Motor neuron (in vitro differentiated cells): Measurements from ENCODE around the gene BPIFB6. TPM values are rescaled to one million over a fixed set of nuclear protein-coding genes. Genes with fewer than 3 reads are reported as not detected.

Experiments
- ATAC-seq, 8 experiments: fragments of 200-7000 bp; cut with Tn5 transposase; replicated peaks in 6 of 8; 2 replicates each; pipeline ENCODE4 v1.8.0; 2021; ENCODE audit warnings: mild to moderate bottlenecking in 8 of 8, moderate library complexity in 8 of 8
- H3K27ac ChIP-seq, 2 donors: fragments of 250-450 bp; sonication (Bioruptor Pico); 2 replicates each; pipeline ENCODE4 v1.9.0; 2021; ENCODE audit warnings: antibody characterized with exemption in 2 of 2, mild to moderate bottlenecking in 2 of 2, moderate library complexity in 1 of 2
- H3K4me1 ChIP-seq, 2 donors: fragments of 250-450 bp; sonication (Bioruptor Pico); replicated peaks in 1 of 2; 2 replicates each; pipeline ENCODE4 v1.6.1; 2021; ENCODE audit warnings: antibody characterized with exemption in 2 of 2, mild to moderate bottlenecking in 2 of 2, moderate library complexity in 1 of 2
- H3K4me3 ChIP-seq, 5 donors: fragments of 250-450 bp; sonication (Bioruptor Pico); 2 replicates each; pipeline ENCODE4 v1.9.0; 2021; ENCODE audit warnings: antibody characterized with exemption in 5 of 5, mild to moderate bottlenecking in 5 of 5, moderate library complexity in 4 of 5
- WGBS, 10 experiments: fragments of 450-650 bp; shearing (Covaris generic); methylation state at CpG; one replicate each; pipeline ENCODE4 v1.0.0; 2022; 5-methylcytosine and 5-hydroxymethylcytosine counted together
- in situ Hi-C, 9 experiments: fragments of 400-800 bp; cut with MboI; loops; one replicate each; pipeline ENCODE4 v1.15.0; 2021; ENCODE audit warnings: low sequenced_read_pairs in 9 of 9, low pct_unique_long_range_greater_than_20kb in 2 of 9; ENCODE audit not compliant: unreplicated experiment in 9 of 9
- total RNA-seq, 8 experiments: library from RNA; unstranded; fragments of 300-600 nt; gene quantifications; 2 replicates each; pipeline versions ENCODE4 v1.2.3 to v1.2.4, GENCODE V29; 2022

BPIFB6 gene
- total RNA-seq, 8 experiments from 2014 or later = not detected

GRCh38 chr20:33084722-33085121 is 53.3 kb downstream of the BPIFB6 start:
- in situ Hi-C loops = no loop called here
- no peak overlapping the region for H3K27ac ChIP-seq
- no peak for ATAC-seq
- H3K4me3 ChIP-seq = no peak overlapping the region
- WGBS, 10 experiments = 20 to 90% methylated on average over 1 to 2 of the region's 15 CpGs; no CpG with 5 or more reads in 8 of the 10 experiments
- no peaks in the 10 kb centered on the region for H3K4me1 ChIP-seq

GRCh38 chr20:33086052-33086722 is 54.7 kb downstream of the BPIFB6 start:
- ATAC-seq = no peak
- no peak overlapping the region for H3K27ac ChIP-seq
- WGBS, 10 experiments = 54 to 94% (median 75%) methylated on average over 1 to 10 of the region's 14 CpGs; no CpG with 5 or more reads in 2 of the 10 experiments
- in situ Hi-C loops = no loop called here
- H3K4me3 ChIP-seq = no peak overlapping the region
- H3K4me1 ChIP-seq = no peaks in the 10 kb centered on the region

- Histone ChIP-seq H3K27ac (no peak overlapping the region), H3K4me3 (no peak overlapping the region), H3K4me1 (no peaks in the 10 kb centered on the region)
- 30 to 83% (median 60%) methylated on average over 1 to 2 of the region's 3 CpGs; no CpG with 5 or more reads in 5 of the 10 experiments for WGBS, 10 experiments
- peak in 1 of 8 experiments; percentile 36 for ATAC-seq
- in situ Hi-C loops = loop anchor here in 1 of 9 experiments (10.0 kb wide), 1 partner anchor 186 kb away; no protein-coding TSS in a partner anchor
Measured at GRCh38 chr20:33091147-33091546, 59.7 kb downstream of the BPIFB6 start.

GRCh38 chr20:33091693-33092092 is 60.2 kb downstream of the BPIFB6 start:
- ATAC-seq = no peak
- WGBS, 10 experiments = 61 to 100% (median 75%) methylated on average over 1 to 3 of the region's 3 CpGs; no CpG with 5 or more reads in 3 of the 10 experiments
- Histone ChIP-seq H3K4me3 (no peak overlapping the region), H3K4me1 (no peaks in the 10 kb centered on the region), H3K27ac (no peak overlapping the region)
- in situ Hi-C loops = loop anchor here in 1 of 9 experiments (10.0 kb wide), 1 partner anchor 187 kb away; no protein-coding TSS in a partner anchor

GRCh38 chr20:33092361-33092760 is 60.9 kb downstream of the BPIFB6 start:
- in situ Hi-C loops = loop anchor here in 1 of 9 experiments (10.0 kb wide), 1 partner anchor 188 kb away; no protein-coding TSS in a partner anchor
- Histone ChIP-seq H3K4me1 (no peaks in the 10 kb centered on the region), H3K4me3 (no peak overlapping the region), H3K27ac (no peak overlapping the region)
- 58 to 82% (median 67%) methylated on average over 1 to 3 of the region's 3 CpGs; no CpG with 5 or more reads in 5 of the 10 experiments for WGBS, 10 experiments
- ATAC-seq = no peak

- ATAC-seq = no peak
- 14 to 100% (median 40%) methylated on average over 1 of the region's 1 CpG; no CpG with 5 or more reads in 6 of the 10 experiments for WGBS, 10 experiments
- no peaks in the 10 kb centered on the region for H3K4me1 ChIP-seq
- H3K4me3 ChIP-seq = no peak overlapping the region
- in situ Hi-C loops = loop anchor here in 1 of 9 experiments (10.0 kb wide), 1 partner anchor 188 kb away; no protein-coding TSS in a partner anchor
- no peak overlapping the region for H3K27ac ChIP-seq
Measured at GRCh38 chr20:33093074-33093473, 61.6 kb downstream of the BPIFB6 start.

- Histone ChIP-seq H3K27ac (no peak overlapping the region), H3K4me1 (no peaks in the 10 kb centered on the region), H3K4me3 (no peak overlapping the region)
- WGBS, 10 experiments = 11% methylated on average over 1 of the region's 1 CpG; no CpG with 5 or more reads in 9 of the 10 experiments
- no peak for ATAC-seq
- in situ Hi-C loops = loop anchor here in 1 of 9 experiments (10.0 kb wide), 1 partner anchor 189 kb away; no protein-coding TSS in a partner anchor
Measured at GRCh38 chr20:33093582-33093981, 62.1 kb downstream of the BPIFB6 start.

Other genes with a start within 250 kb of the BPIFB6 start
- gene MAPRE1, start 211.7 kb upstream of the BPIFB6 start, total RNA-seq = 100 to 1,000 TPM in 5 of 8 experiments, 10 to 100 TPM in 3; 63.9 to 147 (median 105) TPM
- gene EFCAB8, start 172.7 kb upstream of the BPIFB6 start, total RNA-seq = under 1 TPM in 5 of 8 experiments, not detected in 3; 0.05 to 0.73 (median 0.17) TPM
- not detected for gene SUN5, start 27.2 kb upstream of the BPIFB6 start, total RNA-seq
- gene BPIFB2, start 23.9 kb upstream of the BPIFB6 start, total RNA-seq = not detected
- gene BPIFB3, start 22.3 kb downstream of the BPIFB6 start, total RNA-seq = not detected
- gene BPIFB4, start 48.0 kb downstream of the BPIFB6 start, total RNA-seq = under 1 TPM in 1 of 8 experiments, not detected in 7; 0.33 TPM
- gene BPIFA2, start 136.5 kb downstream of the BPIFB6 start, total RNA-seq = not detected
- gene BPIFA3, start 185.7 kb downstream of the BPIFB6 start, total RNA-seq = under 1 TPM in 5 of 8 experiments, not detected in 3; 0.09 to 0.66 (median 0.21) TPM
- not detected for gene BPIFA1, start 204.3 kb downstream of the BPIFB6 start, total RNA-seq